ENCODE measurements around the gene XPO5.

DNA sequence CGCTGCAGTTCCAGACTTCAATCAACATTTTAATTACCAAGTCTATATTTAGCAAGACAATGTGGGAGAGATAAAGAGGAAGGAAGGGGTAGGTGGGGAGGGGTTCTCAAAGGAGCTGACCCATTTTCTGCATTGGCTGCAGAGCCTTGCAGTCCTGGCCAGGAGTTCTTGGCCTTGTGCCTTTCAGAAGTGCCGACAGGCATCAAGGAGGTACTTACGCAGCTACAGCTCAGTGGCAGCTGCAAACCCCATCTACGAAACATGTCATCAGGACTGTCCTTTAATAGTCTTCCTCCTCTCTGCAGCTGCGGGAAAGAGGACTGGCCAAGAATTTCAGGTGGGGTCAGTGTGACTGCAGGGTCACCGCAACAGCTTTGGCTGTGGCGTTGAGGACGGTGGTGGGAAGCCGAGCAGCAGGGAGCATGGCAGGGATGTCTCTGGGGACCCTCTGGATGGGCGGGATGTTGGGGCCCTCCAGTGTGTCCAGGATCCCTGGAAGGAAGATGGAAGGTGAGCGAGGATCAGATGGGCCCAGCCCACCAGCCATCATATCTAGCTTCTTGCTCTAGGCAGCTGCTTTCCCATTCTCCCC is 63.9 kb downstream of the XPO5 start:
- TF ChIP-seq, protein P1, sequence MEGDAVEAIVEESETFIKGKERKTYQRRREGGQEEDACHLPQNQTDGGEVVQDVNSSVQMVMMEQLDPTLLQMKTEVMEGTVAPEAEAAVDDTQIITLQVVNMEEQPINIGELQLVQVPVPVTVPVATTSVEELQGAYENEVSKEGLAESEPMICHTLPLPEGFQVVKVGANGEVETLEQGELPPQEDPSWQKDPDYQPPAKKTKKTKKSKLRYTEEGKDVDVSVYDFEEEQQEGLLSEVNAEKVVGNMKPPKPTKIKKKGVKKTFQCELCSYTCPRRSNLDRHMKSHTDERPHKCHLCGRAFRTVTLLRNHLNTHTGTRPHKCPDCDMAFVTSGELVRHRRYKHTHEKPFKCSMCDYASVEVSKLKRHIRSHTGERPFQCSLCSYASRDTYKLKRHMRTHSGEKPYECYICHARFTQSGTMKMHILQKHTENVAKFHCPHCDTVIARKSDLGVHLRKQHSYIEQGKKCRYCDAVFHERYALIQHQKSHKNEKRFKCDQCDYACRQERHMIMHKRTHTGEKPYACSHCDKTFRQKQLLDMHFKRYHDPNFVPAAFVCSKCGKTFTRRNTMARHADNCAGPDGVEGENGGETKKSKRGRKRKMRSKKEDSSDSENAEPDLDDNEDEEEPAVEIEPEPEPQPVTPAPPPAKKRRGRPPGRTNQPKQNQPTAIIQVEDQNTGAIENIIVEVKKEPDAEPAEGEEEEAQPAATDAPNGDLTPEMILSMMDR (IDR thresholded peaks at IDR 0.05): no peak
- TF ChIP-seq POLR2A (IDR thresholded peaks at IDR 0.05): no peak
